Endothelial cell (in vitro differentiated cells): Measurements from ENCODE around the gene INF2. TPM values are rescaled to one million over a fixed set of nuclear protein-coding genes. Genes with fewer than 3 reads are reported as not detected.

ENCODE experiments used
- DNase-seq: peaks from one replicate; pipeline ENCODE4 v3.0.0; 2021; ENCODE audit warnings: low spot score
- H3K27ac Mint-ChIP-seq: one replicate; pipeline ENCODE4 v1.8.0; 2021; ENCODE audit warnings: mixed read lengths, inconsistent platforms; ENCODE audit not compliant: unreplicated experiment
- H3K27me3 Mint-ChIP-seq: one replicate; pipeline ENCODE4 v1.8.0; 2021; ENCODE audit warnings: mild to moderate bottlenecking, moderate library complexity, mixed read lengths, inconsistent platforms; ENCODE audit not compliant: unreplicated experiment
- H3K36me3 Mint-ChIP-seq: one replicate; pipeline ENCODE4 v1.8.0; 2021; ENCODE audit warnings: mild to moderate bottlenecking, low read depth, mixed read lengths, inconsistent platforms; ENCODE audit not compliant: unreplicated experiment
- H3K4me1 Mint-ChIP-seq: one replicate; pipeline ENCODE4 v1.8.0; 2021; ENCODE audit warnings: mild to moderate bottlenecking, mixed read lengths, inconsistent platforms; ENCODE audit not compliant: unreplicated experiment
- H3K4me3 Mint-ChIP-seq: one replicate; pipeline ENCODE4 v1.8.0; 2021; ENCODE audit warnings: mild to moderate bottlenecking, mixed read lengths, inconsistent platforms; ENCODE audit not compliant: unreplicated experiment
- H3K9me3 Mint-ChIP-seq: one replicate; pipeline ENCODE4 v1.8.0; 2021; ENCODE audit warnings: mixed read lengths, inconsistent platforms; ENCODE audit not compliant: unreplicated experiment
- total RNA-seq: library from RNA; stranded (reverse); fragmentation: NEBNext Ultra II Directional; extraction: Animal tissue kit (Norgen Biotek cat#: 25700); gene quantifications from one replicate; pipeline ENCODE4 v1.2.1, GENCODE V29; 2021; ENCODE audit not compliant: unreplicated experiment
- TF ChIP-seq, protein P1 (sequence below): fragments of 200-600 bp; sonication (generic); IDR thresholded peaks from one replicate; pipeline ENCODE4 v1.5.0; 2021; ENCODE audit warnings: antibody characterized with exemption; ENCODE audit not compliant: unreplicated experiment

Gene INF2
- total RNA-seq, 1 donor from 2014 or later: 97.2 TPM

DNA sequence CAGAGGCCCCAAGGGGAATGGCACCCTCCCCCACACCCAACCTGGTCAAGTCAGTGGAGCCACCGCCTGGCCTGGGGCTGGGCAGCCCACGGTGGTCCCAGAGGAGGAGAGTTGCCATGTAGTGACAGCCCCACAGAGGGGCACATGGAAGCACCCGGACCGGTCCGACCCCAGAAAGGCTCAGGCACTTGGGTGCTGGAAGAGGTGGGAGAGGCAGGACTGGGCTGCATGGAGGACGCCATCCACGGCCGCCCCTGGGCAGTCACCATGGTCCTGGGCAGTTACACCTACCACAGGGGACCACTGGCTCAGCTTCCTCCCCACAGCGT, 46.9 kb upstream of the INF2 start:
- no peak overlapping the region for H3K27ac Mint-ChIP-seq
- peaks cover 7% of the 10 kb centered on the region for H3K36me3 Mint-ChIP-seq
- peaks cover 7% of the 10 kb centered on the region for H3K9me3 Mint-ChIP-seq
- TF ChIP-seq, protein P1, sequence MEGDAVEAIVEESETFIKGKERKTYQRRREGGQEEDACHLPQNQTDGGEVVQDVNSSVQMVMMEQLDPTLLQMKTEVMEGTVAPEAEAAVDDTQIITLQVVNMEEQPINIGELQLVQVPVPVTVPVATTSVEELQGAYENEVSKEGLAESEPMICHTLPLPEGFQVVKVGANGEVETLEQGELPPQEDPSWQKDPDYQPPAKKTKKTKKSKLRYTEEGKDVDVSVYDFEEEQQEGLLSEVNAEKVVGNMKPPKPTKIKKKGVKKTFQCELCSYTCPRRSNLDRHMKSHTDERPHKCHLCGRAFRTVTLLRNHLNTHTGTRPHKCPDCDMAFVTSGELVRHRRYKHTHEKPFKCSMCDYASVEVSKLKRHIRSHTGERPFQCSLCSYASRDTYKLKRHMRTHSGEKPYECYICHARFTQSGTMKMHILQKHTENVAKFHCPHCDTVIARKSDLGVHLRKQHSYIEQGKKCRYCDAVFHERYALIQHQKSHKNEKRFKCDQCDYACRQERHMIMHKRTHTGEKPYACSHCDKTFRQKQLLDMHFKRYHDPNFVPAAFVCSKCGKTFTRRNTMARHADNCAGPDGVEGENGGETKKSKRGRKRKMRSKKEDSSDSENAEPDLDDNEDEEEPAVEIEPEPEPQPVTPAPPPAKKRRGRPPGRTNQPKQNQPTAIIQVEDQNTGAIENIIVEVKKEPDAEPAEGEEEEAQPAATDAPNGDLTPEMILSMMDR: no peak
- no peak overlapping the region for H3K4me3 Mint-ChIP-seq
- H3K27me3 Mint-ChIP-seq: peaks cover 22% of the 10 kb centered on the region
- peaks cover 9% of the 10 kb centered on the region for H3K4me1 Mint-ChIP-seq
- no peak for DNase-seq

DNA sequence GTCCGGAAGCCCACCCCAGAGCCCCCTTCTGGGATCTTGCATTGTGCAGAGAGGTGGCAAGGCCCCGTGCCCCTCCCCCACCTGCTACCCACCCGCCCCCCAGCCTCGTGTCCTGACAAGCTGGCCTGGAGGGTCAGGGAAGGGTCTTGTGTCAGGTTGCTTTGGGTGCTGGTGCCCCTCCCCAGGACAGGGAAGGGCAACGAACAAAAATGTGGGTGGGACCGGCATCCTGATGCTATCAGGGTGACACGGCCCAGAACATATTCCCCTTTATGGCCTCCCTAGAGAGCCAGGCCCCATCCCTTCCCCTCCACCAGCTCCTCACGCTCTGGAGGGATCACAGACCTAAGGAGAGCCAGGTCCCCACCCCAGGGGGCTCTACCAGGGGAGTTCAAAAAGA, 46.1 kb upstream of the INF2 start:
- no peak for DNase-seq
- Mint-ChIP-seq H3K27me3 (peaks cover 17% of the 10 kb centered on the region), H3K4me3 (no peak overlapping the region), H3K27ac (no peak overlapping the region), H3K4me1 (peaks cover 9% of the 10 kb centered on the region), H3K9me3 (peaks cover 7% of the 10 kb centered on the region), H3K36me3 (peaks cover 7% of the 10 kb centered on the region)
- TF ChIP-seq, protein P1: no peak

GRCh38 chr14:104644091-104644635, 45.3 kb upstream of the INF2 start:
- Mint-ChIP-seq H3K4me1 (peaks cover 9% of the 10 kb centered on the region), H3K27ac (no peak overlapping the region), H3K9me3 (peaks cover 7% of the 10 kb centered on the region), H3K36me3 (peaks cover 7% of the 10 kb centered on the region), H3K4me3 (no peak overlapping the region), H3K27me3 (peaks cover 13% of the 10 kb centered on the region)
- DNase-seq: no peak
- TF ChIP-seq, protein P1: no peak

GRCh38 chr14:104644656-104645378, 44.6 kb upstream of the INF2 start:
- TF ChIP-seq, protein P1: no peak
- H3K4me1 Mint-ChIP-seq: peaks cover 10% of the 10 kb centered on the region
- H3K9me3 Mint-ChIP-seq: peaks cover 7% of the 10 kb centered on the region
- peak overlapping the region; percentile 81 for H3K4me3 Mint-ChIP-seq
- DNase-seq: no peak
- peaks cover 7% of the 10 kb centered on the region for H3K36me3 Mint-ChIP-seq
- peaks cover 14% of the 10 kb centered on the region for H3K27me3 Mint-ChIP-seq
- H3K27ac Mint-ChIP-seq: peak overlapping the region; percentile 89

DNA sequence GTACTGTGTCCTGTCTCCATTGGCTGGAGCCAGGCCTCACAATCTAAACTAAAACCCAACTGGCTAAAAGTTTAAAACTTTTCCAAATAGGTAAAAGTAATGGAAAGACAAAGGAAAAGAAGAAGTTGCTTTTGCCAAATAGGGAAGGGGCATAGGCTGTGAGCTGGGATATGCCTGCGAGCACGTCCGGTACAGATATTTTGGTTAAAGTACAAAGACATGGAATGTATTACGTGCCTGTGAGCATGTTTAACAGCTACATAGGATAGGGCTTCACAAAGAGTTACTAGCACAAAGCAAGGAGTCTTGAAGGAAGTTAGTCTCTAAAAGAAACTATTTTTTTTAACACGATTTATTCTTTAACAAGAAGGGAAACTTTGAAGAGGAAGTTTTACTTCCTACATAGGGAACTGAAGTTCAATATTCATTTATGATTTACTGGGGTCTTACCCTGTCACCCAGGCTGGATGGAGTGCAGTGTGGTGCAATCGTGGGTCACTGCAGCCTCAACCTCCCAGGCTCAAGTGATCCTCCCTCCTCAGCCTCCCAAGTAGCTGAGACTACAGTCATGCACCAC, 41.9 kb upstream of the INF2 start:
- peaks cover 11% of the 10 kb centered on the region for H3K36me3 Mint-ChIP-seq
- no peak overlapping the region for H3K4me3 Mint-ChIP-seq
- H3K4me1 Mint-ChIP-seq: peaks cover 10% of the 10 kb centered on the region
- H3K27me3 Mint-ChIP-seq: peaks cover 13% of the 10 kb centered on the region
- H3K27ac Mint-ChIP-seq: no peak overlapping the region
- peaks cover 12% of the 10 kb centered on the region for H3K9me3 Mint-ChIP-seq
- TF ChIP-seq, protein P1: no peak
- DNase-seq: no peak
